Gastroesophageal sphincter (tissue), 3 donors: ENCODE data around the gene NDUFB11.

ENCODE experiments used
- CTCF ChIP-seq, 4 experiments: fragments of 200-600 bp in 2 of 4; fragments of 450-650 bp in 2 of 4; sonication (generic) in 1 of 4; IDR thresholded peaks; one replicate each; pipeline ENCODE4 v1.5.1; 2017 to 2019; ENCODE audit warnings: antibody characterized with exemption in 4 of 4, mild to moderate bottlenecking in 2 of 4, moderate library complexity in 2 of 4
- POLR2A ChIP-seq, 2 donors: fragments of 450-650 bp; IDR thresholded peaks; one replicate each; pipeline ENCODE4 v1.6.1; 2017; ENCODE audit warnings: antibody characterized with exemption in 2 of 2, mild to moderate bottlenecking in 2 of 2, moderate library complexity in 1 of 2
- POLR2AphosphoS5 ChIP-seq: sonication (generic); formaldehyde crosslinking; IDR thresholded peaks from one replicate; pipeline ENCODE4 v1.6.1; 2017; ENCODE audit warnings: antibody characterized with exemption

- TF ChIP-seq CTCF (IDR thresholded peaks at IDR 0.05) (no peak), POLR2AphosphoS5 (no peak), POLR2A (IDR thresholded peaks at IDR 0.05) (no peak)
These were observed 19.9 kb upstream of the NDUFB11 start for GRCh38 chrX:47164420-47164819.
